DOHH2 (cell line): ENCODE measurements around the gene CENPP.

Experiments
- H3F3A ChIP-seq: fragments of 200-600 bp; sonication (generic), shearing (Covaris generic); 2 replicates; pipeline ENCODE4 v1.6.0; 2016; ENCODE audit warnings: antibody characterized with exemption, mild to moderate bottlenecking; ENCODE audit not compliant: control insufficient read depth, insufficient read depth
- H3K27ac ChIP-seq: fragments of 200-600 bp; sonication (generic); 2 replicates; pipeline ENCODE4 v1.5.1; 2014; ENCODE audit warnings: low read depth, mild to moderate bottlenecking, low read length, moderate library complexity
- H3K27me3 ChIP-seq: fragments of 200-600 bp; sonication (generic); 2 replicates; pipeline ENCODE4 v1.6.1; 2014; ENCODE audit warnings: mild to moderate bottlenecking, low read length, mixed read lengths; ENCODE audit not compliant: control insufficient read depth
- H3K36me3 ChIP-seq: fragments of 200-600 bp; sonication (generic); 2 replicates; pipeline ENCODE4 v1.6.1; 2014; ENCODE audit warnings: mild to moderate bottlenecking, low read length, moderate library complexity, mixed read lengths; ENCODE audit not compliant: control insufficient read depth
- H3K4me1 ChIP-seq: fragments of 200-600 bp; sonication (generic); 2 replicates; pipeline ENCODE4 v1.6.1; 2014; ENCODE audit warnings: mild to moderate bottlenecking, low read length, mixed read lengths; ENCODE audit not compliant: control insufficient read depth
- H3K4me2 ChIP-seq: fragments of 200-600 bp; sonication (generic); 2 replicates; pipeline ENCODE4 v1.6.0; 2014; ENCODE audit warnings: mild to moderate bottlenecking, low read length, moderate library complexity
- H3K4me3 ChIP-seq: fragments of 200-600 bp; sonication (generic); 2 replicates; pipeline ENCODE4 v1.5.1; 2014; ENCODE audit warnings: mild to moderate bottlenecking, low read length, mixed read lengths
- H3K79me2 ChIP-seq: fragments of 200-600 bp; sonication (generic); 2 replicates; pipeline ENCODE4 v1.6.1; 2014; ENCODE audit warnings: mild to moderate bottlenecking, low read length, mixed read lengths; ENCODE audit not compliant: control insufficient read depth
- H3K9me2 ChIP-seq: fragments of 200-600 bp; sonication (generic); replicated peaks from 2 replicates; pipeline ENCODE4 v1.6.1; 2014; ENCODE audit warnings: mild to moderate bottlenecking, low read length, mixed read lengths; ENCODE audit not compliant: control insufficient read depth
- H3K9me3 ChIP-seq: fragments of 200-600 bp; sonication (generic); 2 replicates; pipeline ENCODE4 v1.6.1; 2014; ENCODE audit warnings: antibody characterized with exemption, low read length, mixed read lengths; ENCODE audit not compliant: control insufficient read depth, insufficient read depth
- H4K20me1 ChIP-seq: fragments of 200-600 bp; sonication (generic); 2 replicates; pipeline ENCODE4 v1.6.0; 2014; ENCODE audit warnings: low read depth, mild to moderate bottlenecking, antibody characterized with exemption, low read length, moderate library complexity; ENCODE audit not compliant: control insufficient read depth, insufficient read depth
- EZH2phosphoT487 ChIP-seq: fragments of 200-600 bp; sonication (generic); IDR thresholded peaks from 2 replicates; pipeline ENCODE4 v1.6.1; 2017; ENCODE audit warnings: borderline replicate concordance, mild to moderate bottlenecking, antibody characterized with exemption, low read length, moderate library complexity, mixed read lengths
- TF ChIP-seq, protein P1 (sequence below): fragments of 200-600 bp; sonication (generic); IDR thresholded peaks from one replicate; pipeline ENCODE4 v1.5.1; 2014; ENCODE audit warnings: antibody characterized with exemption, mild to moderate bottlenecking, low read depth, low read length; ENCODE audit not compliant: poor library complexity, severe bottlenecking

The CENPP gene

GRCh38 chr9:92381775-92382174 is 56.0 kb downstream of the CENPP start:
- Histone ChIP-seq H3K36me3 (0 out of 2 replicates have a peak, but pooled peaks cover 5% of the 10 kb centered on the region), H3K4me1 (no peaks in the 10 kb centered on the region), H4K20me1 (peaks cover 7% of the 10 kb centered on the region; the same call in 1 of the 2 replicates), H3K4me2 (no peak overlapping the region), H3K9me3 (no peaks in the 10 kb centered on the region), H3F3A (no peaks in the 10 kb centered on the region), H3K9me2 (no peaks in the 10 kb centered on the region), H3K79me2 (no peaks in the 10 kb centered on the region), H3K27me3 (no peaks in the 10 kb centered on the region), H3K4me3 (no peak overlapping the region), H3K27ac (no peak overlapping the region)
- TF ChIP-seq EZH2phosphoT487, result no peak
- TF ChIP-seq, protein P1, sequence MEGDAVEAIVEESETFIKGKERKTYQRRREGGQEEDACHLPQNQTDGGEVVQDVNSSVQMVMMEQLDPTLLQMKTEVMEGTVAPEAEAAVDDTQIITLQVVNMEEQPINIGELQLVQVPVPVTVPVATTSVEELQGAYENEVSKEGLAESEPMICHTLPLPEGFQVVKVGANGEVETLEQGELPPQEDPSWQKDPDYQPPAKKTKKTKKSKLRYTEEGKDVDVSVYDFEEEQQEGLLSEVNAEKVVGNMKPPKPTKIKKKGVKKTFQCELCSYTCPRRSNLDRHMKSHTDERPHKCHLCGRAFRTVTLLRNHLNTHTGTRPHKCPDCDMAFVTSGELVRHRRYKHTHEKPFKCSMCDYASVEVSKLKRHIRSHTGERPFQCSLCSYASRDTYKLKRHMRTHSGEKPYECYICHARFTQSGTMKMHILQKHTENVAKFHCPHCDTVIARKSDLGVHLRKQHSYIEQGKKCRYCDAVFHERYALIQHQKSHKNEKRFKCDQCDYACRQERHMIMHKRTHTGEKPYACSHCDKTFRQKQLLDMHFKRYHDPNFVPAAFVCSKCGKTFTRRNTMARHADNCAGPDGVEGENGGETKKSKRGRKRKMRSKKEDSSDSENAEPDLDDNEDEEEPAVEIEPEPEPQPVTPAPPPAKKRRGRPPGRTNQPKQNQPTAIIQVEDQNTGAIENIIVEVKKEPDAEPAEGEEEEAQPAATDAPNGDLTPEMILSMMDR, result no peak

DNA sequence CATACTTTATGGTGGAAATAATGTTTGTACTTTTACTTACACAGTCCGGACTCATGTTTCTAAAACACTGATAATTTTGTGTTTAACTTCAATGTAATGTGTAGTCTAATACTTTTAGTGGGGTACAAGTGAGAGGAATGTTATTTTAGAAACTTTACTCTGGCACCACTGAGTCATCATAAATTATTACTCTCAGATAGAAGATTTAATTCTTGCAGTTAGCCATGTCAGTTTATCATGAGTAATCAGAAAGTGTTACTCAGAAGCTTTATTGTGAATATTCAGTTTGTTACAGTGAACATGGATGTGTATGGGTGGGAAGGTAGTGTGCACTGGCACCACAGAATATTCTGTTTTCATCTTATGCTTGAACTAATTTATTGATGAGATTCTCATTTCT is 58.6 kb downstream of the CENPP start:
- H3K79me2 ChIP-seq, result no peaks in the 10 kb centered on the region

GRCh38 chr9:92385001-92385400 is 59.2 kb downstream of the CENPP start:
- Histone ChIP-seq H3K79me2 (no peaks in the 10 kb centered on the region), H3K27me3 (no peaks in the 10 kb centered on the region), H3K27ac (no peak overlapping the region), H3K4me1 (no peaks in the 10 kb centered on the region), H3K9me3 (no peaks in the 10 kb centered on the region), H3K9me2 (no peaks in the 10 kb centered on the region), H3F3A (no peaks in the 10 kb centered on the region), H3K4me3 (no peak overlapping the region), H4K20me1 (no peaks in the 10 kb centered on the region), H3K4me2 (no peak overlapping the region), H3K36me3 (0 out of 2 replicates have a peak, but pooled peaks cover 5% of the 10 kb centered on the region)
- no peak for TF ChIP-seq EZH2phosphoT487
- TF ChIP-seq, protein P1, result no peak

More for the DNA sequence above, 58.6 kb downstream of the CENPP start:
- no peak overlapping the region for H3K4me2 ChIP-seq
- no peak overlapping the region for H3K27ac ChIP-seq
- TF ChIP-seq EZH2phosphoT487, result no peak
- TF ChIP-seq, protein P1, result no peak
- 0 out of 2 replicates have a peak, but pooled peaks cover 5% of the 10 kb centered on the region for H3K36me3 ChIP-seq
- H3K9me2 ChIP-seq, result no peaks in the 10 kb centered on the region
- no peaks in the 10 kb centered on the region for H4K20me1 ChIP-seq
- no peak overlapping the region for H3K4me3 ChIP-seq
- no peaks in the 10 kb centered on the region for H3K9me3 ChIP-seq
- no peaks in the 10 kb centered on the region for H3F3A ChIP-seq
- no peaks in the 10 kb centered on the region for H3K27me3 ChIP-seq
- no peaks in the 10 kb centered on the region for H3K4me1 ChIP-seq

DNA sequence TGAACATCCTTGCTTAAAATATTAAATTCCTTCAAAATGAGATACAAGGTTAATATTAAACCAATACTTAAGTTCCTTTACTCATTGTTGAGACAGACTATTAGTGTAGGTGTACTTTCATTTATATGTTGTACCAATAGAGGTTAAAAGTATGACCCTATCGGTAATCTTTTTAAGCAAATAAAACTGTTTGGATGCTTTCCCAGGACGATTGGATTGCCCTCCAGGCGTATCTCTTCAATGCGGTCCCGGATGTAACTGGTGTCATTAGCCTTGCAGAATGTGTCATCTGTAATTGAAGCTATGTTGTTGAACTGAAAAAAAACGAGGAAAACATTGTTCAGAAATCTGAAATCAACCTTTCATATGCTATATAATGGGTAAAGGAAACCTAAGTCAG is 59.7 kb downstream of the CENPP start:
- 0 out of 2 replicates have a peak, but pooled peaks cover 5% of the 10 kb centered on the region for H3K36me3 ChIP-seq
- H3K4me3 ChIP-seq, result no peak overlapping the region
- TF ChIP-seq EZH2phosphoT487, result no peak
- TF ChIP-seq, protein P1, result no peak
- no peak overlapping the region for H3K27ac ChIP-seq
- H3F3A ChIP-seq, result no peaks in the 10 kb centered on the region
- no peaks in the 10 kb centered on the region for H3K27me3 ChIP-seq
- H3K9me3 ChIP-seq, result no peaks in the 10 kb centered on the region
- no peaks in the 10 kb centered on the region for H3K4me1 ChIP-seq
- H3K9me2 ChIP-seq, result no peaks in the 10 kb centered on the region
- H3K79me2 ChIP-seq, result no peaks in the 10 kb centered on the region
- no peaks in the 10 kb centered on the region for H4K20me1 ChIP-seq
- no peak overlapping the region for H3K4me2 ChIP-seq
